ENCODE data around the gene SH3BP4.

The SH3BP4 gene

DNA sequence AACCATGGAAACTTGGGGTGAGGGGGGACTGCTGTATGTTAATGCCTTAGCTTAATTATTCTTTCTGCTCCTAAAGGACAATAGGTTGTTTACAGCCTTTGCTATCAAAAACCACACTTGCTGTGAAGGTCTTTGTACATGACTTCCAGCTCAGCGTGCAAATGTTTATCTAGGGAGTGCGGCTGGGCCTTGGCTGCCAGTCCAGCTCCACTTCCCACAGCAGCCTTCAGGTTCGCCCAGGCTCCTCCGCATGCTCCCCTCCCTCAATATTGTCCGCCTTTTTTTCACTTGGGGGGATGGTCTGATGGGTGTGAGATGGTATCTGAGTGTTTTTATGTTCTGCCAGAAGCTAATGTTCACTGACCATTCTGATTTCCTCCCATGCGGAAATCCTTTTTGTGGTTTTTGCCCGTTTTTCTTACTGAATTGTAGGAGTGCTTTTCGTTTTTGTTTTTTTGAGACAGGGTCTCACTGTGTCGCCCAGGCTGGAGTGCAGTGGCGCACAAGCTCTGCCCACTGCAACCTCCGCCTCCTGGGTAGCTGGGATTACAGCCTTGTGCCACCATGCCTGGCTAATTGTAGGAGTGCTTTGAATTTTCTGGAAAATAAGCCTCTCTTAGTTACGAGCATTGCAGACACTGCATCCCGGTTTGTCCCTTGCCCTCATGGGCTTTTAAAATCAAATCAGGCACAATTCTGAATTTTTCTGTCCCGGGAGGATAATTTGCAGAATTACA is 28.8 kb downstream of the SH3BP4 start:
- no peak overlapping the region for H3K9ac ChIP-seq (ENCODE audit: low read length)
- no peaks in the 10 kb centered on the region for H3K9me3 ChIP-seq (ENCODE audit: insufficient read depth, low read length)
- H3K4me2 ChIP-seq (ENCODE audit: low read depth, low read length, poor library complexity, severe bottlenecking), result no peak overlapping the region
- H3K27me3 ChIP-seq (ENCODE audit: low read length), result no peaks in the 10 kb centered on the region
- TF ChIP-seq, protein P1, sequence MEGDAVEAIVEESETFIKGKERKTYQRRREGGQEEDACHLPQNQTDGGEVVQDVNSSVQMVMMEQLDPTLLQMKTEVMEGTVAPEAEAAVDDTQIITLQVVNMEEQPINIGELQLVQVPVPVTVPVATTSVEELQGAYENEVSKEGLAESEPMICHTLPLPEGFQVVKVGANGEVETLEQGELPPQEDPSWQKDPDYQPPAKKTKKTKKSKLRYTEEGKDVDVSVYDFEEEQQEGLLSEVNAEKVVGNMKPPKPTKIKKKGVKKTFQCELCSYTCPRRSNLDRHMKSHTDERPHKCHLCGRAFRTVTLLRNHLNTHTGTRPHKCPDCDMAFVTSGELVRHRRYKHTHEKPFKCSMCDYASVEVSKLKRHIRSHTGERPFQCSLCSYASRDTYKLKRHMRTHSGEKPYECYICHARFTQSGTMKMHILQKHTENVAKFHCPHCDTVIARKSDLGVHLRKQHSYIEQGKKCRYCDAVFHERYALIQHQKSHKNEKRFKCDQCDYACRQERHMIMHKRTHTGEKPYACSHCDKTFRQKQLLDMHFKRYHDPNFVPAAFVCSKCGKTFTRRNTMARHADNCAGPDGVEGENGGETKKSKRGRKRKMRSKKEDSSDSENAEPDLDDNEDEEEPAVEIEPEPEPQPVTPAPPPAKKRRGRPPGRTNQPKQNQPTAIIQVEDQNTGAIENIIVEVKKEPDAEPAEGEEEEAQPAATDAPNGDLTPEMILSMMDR (IDR thresholded peaks at IDR 0.05; ENCODE audit: insufficient read depth, low read length, poor library complexity, severe bottlenecking), result no peak
- no peaks in the 10 kb centered on the region for H3K36me3 ChIP-seq (ENCODE audit: low read length)
- H4K20me1 ChIP-seq (ENCODE audit: low read depth, low read length), result no peaks in the 10 kb centered on the region
- H3F3A ChIP-seq (ENCODE audit: insufficient read depth), result no peaks in the 10 kb centered on the region
- H3K4me3 ChIP-seq (ENCODE audit: insufficient read depth, low read length, poor library complexity, severe bottlenecking), result no peak overlapping the region
- no peaks in the 10 kb centered on the region for H3K79me2 ChIP-seq (ENCODE audit: insufficient read depth, low read length)
- no peak overlapping the region for H2AFZ ChIP-seq (ENCODE audit: low read depth, low read length, severe bottlenecking)
- no peak overlapping the region for H3K27ac ChIP-seq (ENCODE audit: low read depth, low read length)
- no peaks in the 10 kb centered on the region for H3K9me2 ChIP-seq (replicated peaks; ENCODE audit: insufficient read depth, low read length)

DNA sequence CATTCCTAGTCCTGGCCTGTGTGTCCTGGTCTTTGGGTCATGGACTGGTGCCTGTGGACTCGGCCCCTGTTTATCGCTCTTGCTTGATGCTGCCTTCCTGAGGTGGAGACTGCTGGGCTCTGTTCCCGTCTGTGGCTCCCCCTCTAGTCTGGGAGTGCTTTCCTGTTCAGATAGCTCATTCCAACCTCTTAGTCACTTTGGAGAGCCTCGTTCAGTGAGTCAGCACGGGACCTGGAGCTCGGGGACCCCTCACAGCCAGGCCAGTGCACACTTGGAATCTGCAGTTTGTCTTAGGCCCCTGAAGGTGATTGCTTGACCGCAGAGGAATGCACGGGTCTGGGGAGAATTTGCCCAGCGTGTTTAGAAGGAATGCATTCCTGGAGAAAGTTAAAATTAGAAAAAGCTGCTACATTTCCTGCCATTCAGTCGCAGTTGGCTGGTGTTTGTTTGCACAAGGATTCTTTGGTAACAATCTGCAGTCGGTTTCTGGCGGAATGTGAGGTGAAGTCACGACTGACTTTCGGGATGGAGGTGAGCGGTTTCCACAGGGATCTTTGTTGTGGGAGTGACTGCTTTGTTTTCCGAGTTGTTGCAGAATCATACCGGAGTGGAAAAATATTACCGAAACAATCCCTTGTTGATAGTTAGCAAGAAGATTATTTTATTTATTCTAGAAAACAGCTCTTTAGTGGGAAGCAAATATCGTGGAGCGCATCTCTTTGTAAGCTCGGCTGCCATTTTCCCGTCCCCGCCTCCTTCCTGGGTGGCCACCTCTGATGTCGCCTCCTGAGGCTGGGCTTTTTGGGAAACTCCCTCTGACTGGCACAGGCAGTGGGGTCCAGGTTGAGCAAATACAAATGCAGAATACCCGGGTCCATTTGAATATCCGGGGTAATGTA is 29.6 kb downstream of the SH3BP4 start:
- no peaks in the 10 kb centered on the region for H3K9me2 ChIP-seq (replicated peaks; ENCODE audit: insufficient read depth, low read length)
- no peaks in the 10 kb centered on the region for H3K79me2 ChIP-seq (ENCODE audit: insufficient read depth, low read length)
- H4K20me1 ChIP-seq (ENCODE audit: low read depth, low read length), result no peaks in the 10 kb centered on the region
- no peaks in the 10 kb centered on the region for H3K36me3 ChIP-seq (ENCODE audit: low read length)
- no peak overlapping the region for H3K4me3 ChIP-seq (ENCODE audit: insufficient read depth, low read length, poor library complexity, severe bottlenecking)
- H3K4me2 ChIP-seq (ENCODE audit: low read depth, low read length, poor library complexity, severe bottlenecking), result no peak overlapping the region
- no peaks in the 10 kb centered on the region for H3F3A ChIP-seq (ENCODE audit: insufficient read depth)
- no peak overlapping the region for H2AFZ ChIP-seq (ENCODE audit: low read depth, low read length, severe bottlenecking)
- TF ChIP-seq EZH2phosphoT487 (conservative IDR thresholded peaks at IDR 0.05; ENCODE audit: low read length), result no peak
- TF ChIP-seq, protein P1 (IDR thresholded peaks at IDR 0.05; ENCODE audit: insufficient read depth, low read length, poor library complexity, severe bottlenecking), result no peak
- H3K9me3 ChIP-seq (ENCODE audit: insufficient read depth, low read length), result no peaks in the 10 kb centered on the region
- no peak overlapping the region for H3K27ac ChIP-seq (ENCODE audit: low read depth, low read length)
- no peak overlapping the region for H3K9ac ChIP-seq (ENCODE audit: low read length)
- H3K27me3 ChIP-seq (ENCODE audit: low read length), result no peaks in the 10 kb centered on the region

DNA sequence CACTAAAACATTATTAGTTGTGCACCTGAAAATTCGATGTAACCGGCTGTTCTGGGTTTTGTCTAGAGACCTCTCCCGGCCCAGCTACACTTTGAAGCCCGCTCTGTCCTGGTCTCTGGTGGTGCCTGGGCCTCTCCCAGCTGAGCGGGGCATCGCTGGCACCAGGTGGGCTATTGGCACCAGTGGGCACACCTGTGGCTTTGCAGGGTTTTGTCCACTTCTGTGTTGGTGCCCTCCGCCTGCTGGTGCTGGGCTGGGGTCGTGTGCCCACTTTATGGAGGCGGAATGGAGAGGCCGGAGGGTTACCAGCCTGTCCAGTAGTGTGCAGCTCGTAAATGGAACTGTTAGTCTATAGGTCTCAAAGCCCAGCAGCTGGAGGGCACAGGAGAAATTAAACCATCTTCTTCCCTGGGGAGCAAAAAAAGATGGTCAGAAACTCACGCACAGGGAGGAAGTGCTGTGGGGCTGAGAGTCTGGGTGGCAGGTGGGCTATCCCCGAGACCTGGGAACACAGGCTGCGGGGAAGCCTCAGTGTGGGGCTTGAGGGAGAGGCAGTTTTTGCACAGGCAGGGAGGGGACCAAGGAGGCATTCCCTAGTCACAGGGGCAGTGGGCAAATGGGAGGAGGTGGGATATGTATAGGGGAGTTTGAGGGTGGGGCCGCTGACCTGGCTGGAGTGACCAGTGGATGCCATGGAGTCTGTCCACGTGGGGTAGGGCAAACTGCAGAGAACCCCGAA is 30.4 kb downstream of the SH3BP4 start:
- Histone ChIP-seq H3K9ac (ENCODE audit: low read length) (no peak overlapping the region), H3K36me3 (ENCODE audit: low read length) (no peaks in the 10 kb centered on the region), H3K27ac (ENCODE audit: low read depth, low read length) (no peak overlapping the region), H4K20me1 (ENCODE audit: low read depth, low read length) (no peaks in the 10 kb centered on the region), H3K4me2 (ENCODE audit: low read depth, low read length, poor library complexity, severe bottlenecking) (no peak overlapping the region), H3K9me3 (ENCODE audit: insufficient read depth, low read length) (no peaks in the 10 kb centered on the region), H3F3A (ENCODE audit: insufficient read depth) (no peaks in the 10 kb centered on the region), H3K27me3 (ENCODE audit: low read length) (no peaks in the 10 kb centered on the region), H3K4me3 (ENCODE audit: insufficient read depth, low read length, poor library complexity, severe bottlenecking) (no peak overlapping the region), H3K79me2 (ENCODE audit: insufficient read depth, low read length) (no peaks in the 10 kb centered on the region), H3K9me2 (replicated peaks; ENCODE audit: insufficient read depth, low read length) (no peaks in the 10 kb centered on the region), H2AFZ (ENCODE audit: low read depth, low read length, severe bottlenecking) (no peak overlapping the region)
- TF ChIP-seq, protein P1 (IDR thresholded peaks at IDR 0.05; ENCODE audit: insufficient read depth, low read length, poor library complexity, severe bottlenecking), result no peak
- TF ChIP-seq EZH2phosphoT487 (conservative IDR thresholded peaks at IDR 0.05; ENCODE audit: low read length), result no peak

Data from SU-DHL-6 (cell line).